K562 (cell line): ENCODE data around the gene CD6. TPM values are rescaled to one million over a fixed set of nuclear protein-coding genes. Genes with fewer than 3 reads are reported as not detected.

ENCODE experiments used
- ATAC-seq: fragments of 200-7000 bp; cut with Tn5 transposase; 3 replicates; pipeline ENCODE4 v1.9.1; 2020; ENCODE audit warnings: moderate library complexity
- BruUV-seq: library from RNA; stranded (reverse); fragments of 400-500 nt; replicated peaks from 2 replicates; lab custom pipeline; 2021; lab: Mats Ljungman, UMichigan
- CTCF ChIA-PET: fragments of 300-600 bp; formaldehyde crosslinking; extraction: SDS; loops from one replicate; lab custom pipeline; 2021; ENCODE audit warnings: low intra/inter-chr PET ratio; lab: Yijun Ruan, JAX
- POLR2A ChIA-PET: fragments of 300-600, 350-650 bp; sonication (Branson Sonifier 250); formaldehyde crosslinking; extraction: SDS; loops from one replicate; lab custom pipeline; 2021; ENCODE audit warnings: antibody characterized with exemption, inconsistent platforms; lab: Yijun Ruan, JAX
- DNase-seq, 4 experiments: peaks; one replicate each; pipeline versions ENCODE4 v3.0.0 to v3.0.0-alpha.2; 2011 to 2018; ENCODE audit warnings: low spot score in 3 of 4, mixed read lengths in 3 of 4; ENCODE audit errors: extremely low read depth in 1 of 4
- FAIRE-seq: peaks from 2 replicates; lab custom pipeline; 2011; peaks lifted over from hg19 to GRCh38; lab: Jason Lieb, UNC
- H2AFZ ChIP-seq: 2 replicates; pipeline ENCODE4 v1.6.0; 2011; ENCODE audit warnings: low read depth, low read length, control low read depth, inconsistent platforms
- H3K27ac ChIP-seq: fragments of 200-600 bp; 3 replicates; pipeline ENCODE4 v1.8.0; 2011; ENCODE audit warnings: low read depth, mild to moderate bottlenecking, control low read depth, inconsistent platforms, low read length, moderate library complexity, mixed read lengths; ENCODE audit errors: extremely low read depth
- H3K27me3 ChIP-seq, 2 experiments: fragments of 300-600 bp in 1 of 2; 2 replicates in 1 of 2; 3 replicates in 1 of 2; pipeline versions ENCODE4 v1.6.0 to v1.8.0; 2011; ENCODE audit warnings: inconsistent platforms in 2 of 2, low read length in 2 of 2, mild to moderate bottlenecking in 1 of 2, mixed read lengths in 1 of 2, moderate library complexity in 1 of 2; ENCODE audit not compliant: control insufficient read depth in 2 of 2, insufficient read depth in 2 of 2
- H3K36me3 ChIP-seq: fragments of 300-600 bp; 3 replicates; pipeline ENCODE4 v1.8.0; 2011; ENCODE audit warnings: mild to moderate bottlenecking, low read length, inconsistent platforms; ENCODE audit not compliant: control insufficient read depth, insufficient read depth
- H3K4me1 ChIP-seq, 2 experiments: fragments of 200-600 bp in 1 of 2; replicated peaks in 1 of 2; 2 replicates in 1 of 2; 3 replicates in 1 of 2; pipeline versions ENCODE4 v1.5.1 to v1.8.0; 2011; ENCODE audit warnings: inconsistent platforms in 2 of 2, low read length in 2 of 2, mild to moderate bottlenecking in 1 of 2, mixed read lengths in 1 of 2, moderate library complexity in 1 of 2; ENCODE audit not compliant: control insufficient read depth in 2 of 2, insufficient read depth in 2 of 2
- H3K4me2 ChIP-seq: 2 replicates; pipeline ENCODE4 v1.6.1; 2011; ENCODE audit warnings: low read length, control low read depth, inconsistent platforms, mixed read lengths; ENCODE audit not compliant: insufficient read depth
- H3K4me3 ChIP-seq: fragments of 200-600 bp; sonication (generic), shearing (Covaris generic); 2 replicates; pipeline ENCODE4 v1.5.1; 2016; ENCODE audit warnings: control low read depth, inconsistent platforms
- H3K79me2 ChIP-seq: fragments of 200-600 bp; 3 replicates; pipeline ENCODE4 v1.8.0; 2011; ENCODE audit warnings: low read length, inconsistent platforms; ENCODE audit not compliant: control insufficient read depth, insufficient read depth
- H3K9ac ChIP-seq, 2 experiments: 2 replicates each; pipeline versions ENCODE4 v1.6.0 to v1.6.1; 2011; ENCODE audit warnings: low read depth in 2 of 2, low read length in 2 of 2, control low read depth in 1 of 2, inconsistent platforms in 1 of 2, mild to moderate bottlenecking in 1 of 2, mixed read lengths in 1 of 2; ENCODE audit not compliant: insufficient read depth in 1 of 2
- H3K9me1 ChIP-seq: one replicate; pipeline ENCODE4 v1.6.0; 2011; ENCODE audit warnings: inconsistent platforms, mild to moderate bottlenecking, low read length, moderate library complexity; ENCODE audit not compliant: control insufficient read depth, insufficient read depth
- H3K9me3 ChIP-seq: replicated peaks from 2 replicates; pipeline ENCODE4 v1.5.1; 2011; ENCODE audit warnings: low read depth, low read length, inconsistent platforms; ENCODE audit not compliant: control insufficient read depth, insufficient read depth
- H4K20me1 ChIP-seq: replicated peaks from 2 replicates; pipeline ENCODE4 v1.6.1; 2011; ENCODE audit warnings: low read length, inconsistent platforms, mixed read lengths; ENCODE audit not compliant: control insufficient read depth, insufficient read depth
- CAMTA2 ChIP-seq: fragments of 250-450 bp; sonication (Bioruptor Pico); conservative IDR thresholded peaks from 2 replicates; pipeline ENCODE4 v1.5.1; 2022
- KAT2B ChIP-seq: IDR thresholded peaks from one replicate; pipeline ENCODE4 v1.6.1; 2012; ENCODE audit warnings: low read depth, mild to moderate bottlenecking, control low read depth, inconsistent platforms, low read length, moderate library complexity
- NBN ChIP-seq: fragments of 450-650 bp; IDR thresholded peaks from 2 replicates; pipeline ENCODE4 v1.6.1; 2016; ENCODE audit warnings: low read depth, mild to moderate bottlenecking
- NONO ChIP-seq, 2 experiments: fragments of 200-400 bp in 1 of 2; fragments of 450-650 bp in 1 of 2; formaldehyde crosslinking in 1 of 2; IDR thresholded peaks; 2 replicates each; pipeline ENCODE4 v1.6.1; 2017; ENCODE audit warnings: low read depth in 2 of 2, mild to moderate bottlenecking in 2 of 2, moderate library complexity in 2 of 2, low read length in 1 of 2
- PTRF ChIP-seq: fragments of 450-650 bp; IDR thresholded peaks from 2 replicates; pipeline ENCODE4 v1.6.1; 2016; ENCODE audit warnings: mild to moderate bottlenecking, missing genetic modification characterization, missing compliant biosample characterization
- RBM15 ChIP-seq: fragments of 200-400 bp; formaldehyde crosslinking; IDR thresholded peaks from 2 replicates; pipeline ENCODE4 v1.6.1; 2018; ENCODE audit warnings: mild to moderate bottlenecking, low read length, moderate library complexity; ENCODE audit not compliant: insufficient read depth
- TEAD2 ChIP-seq: fragments of 450-650 bp; IDR thresholded peaks from 2 replicates; pipeline ENCODE4 v1.6.1; 2016; ENCODE audit warnings: missing genetic modification characterization, control low read depth, missing compliant biosample characterization
- WGBS: fragments of 100-300 bp; shearing (Covaris generic); methylation state at CpG from one replicate; pipeline ENCODE4 v1.1.6; 2016; ENCODE audit warnings: low coverage, mixed read lengths; ENCODE audit not compliant: insufficient coverage; ENCODE audit errors: missing lambda C conversion rate; 5-methylcytosine and 5-hydroxymethylcytosine counted together
- in situ Hi-C: fragments of 300-500 bp; cut with MboI; formaldehyde crosslinking; loops from 4 replicates; pipeline ENCODE4 v1.15.0; 2018; ENCODE audit warnings: inconsistent platforms, mixed read lengths
- intact Hi-C: fragments of 100-400 bp; cut with micrococcal nuclease; formaldehyde crosslinking; loops from 2 replicates; pipeline ENCODE4 v1.14.2; 2022
- polyA plus RNA-seq, 8 experiments: library from polyadenylated mRNA; depleted of rRNA in 4 of 8; stranded (reverse) in 5 of 8; unstranded in 3 of 8; fragments of >200 nt; fragmentation: Nextera tagmentation in 2 of 8; fragmentation: Illumina TruSeq in 1 of 8; extraction: Ambion mirVana in 2 of 8; extraction: Trizol in 1 of 8; gene quantifications; 2 replicates each; pipeline versions ENCODE4 v1.2.1 to v1.2.3, GENCODE V29; 2011 to 2014; ENCODE audit warnings: inconsistent platforms in 1 of 8, missing spikeins in 1 of 8
- total RNA-seq, 7 experiments: library from RNA; depleted of rRNA in 6 of 7; stranded (reverse); fragments of >200 nt in 6 of 7; fragmentation: Illumina TruSeq in 2 of 7; extraction: Trizol in 2 of 7; gene quantifications; 2 replicates each; pipeline versions ENCODE4 v1.2.1 to v1.2.3, GENCODE V29; 2011 to 2021; ENCODE audit warnings: low replicate concordance in 1 of 7
- TF ChIP-seq, protein P1 (sequence below): sonication (generic); formaldehyde crosslinking; IDR thresholded peaks from 2 replicates; pipeline ENCODE4 v1.8.0; 2023; ENCODE audit warnings: mild to moderate bottlenecking, missing genetic modification reagents
- TF ChIP-seq, protein P2 (sequence below): IDR thresholded peaks from 2 replicates; pipeline ENCODE4 v1.6.1; 2016; ENCODE audit warnings: missing genetic modification characterization, missing compliant biosample characterization

CD6 gene
- total and polyA plus RNA-seq, 9 of the 15 experiments (the other 6 are each of a cell fraction or from before 2014, with no cell fraction given) = 0.84 TPM; not detected in 8

DNA sequence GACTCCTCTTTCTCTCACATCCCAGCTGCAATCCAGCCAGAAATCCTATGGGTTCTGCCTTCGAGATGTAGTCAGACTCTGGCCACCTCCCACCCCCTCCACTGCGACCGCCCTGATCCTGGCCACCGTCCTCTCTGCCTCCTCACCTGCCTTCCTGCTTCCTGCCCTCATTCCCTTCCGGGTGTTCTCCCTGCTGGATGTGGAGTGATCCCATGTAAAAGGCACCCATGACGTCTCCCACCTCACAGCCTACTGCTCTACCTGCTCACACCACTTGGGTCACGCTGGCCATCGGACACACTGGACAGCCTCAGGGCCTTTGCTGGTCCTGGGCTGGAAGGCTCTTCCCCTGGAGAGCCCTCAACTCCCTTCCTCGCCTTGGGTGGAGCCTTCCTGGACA, 97.1 kb downstream of the CD6 start:
- Histone ChIP-seq H4K20me1 (no peaks in the 10 kb centered on the region), H3K27me3 (peaks cover 30 to 40% of the 10 kb centered on the region in 2 experiments), H3K4me1 (peaks cover 15 to 19% of the 10 kb centered on the region in 2 experiments), H3K4me2 (no peak overlapping the region), H3K4me3 (no peak overlapping the region), H3K36me3 (no peaks in the 10 kb centered on the region), H3K9me3 (no peaks in the 10 kb centered on the region), H3K27ac (no peak overlapping the region), H2AFZ (no peak overlapping the region), H3K9ac (no peak overlapping the region; a peak in 1 of 4 replicates)
- intact Hi-C loops (no loop called here), in situ Hi-C loops (no loop called here)
- BruUV-seq = no TSS peak
- ChIA-PET POLR2A (no interaction called here), CTCF (no interaction called here)
- no peak for FAIRE-seq
- TF ChIP-seq KAT2B (no peak), CAMTA2 (no peak), PTRF (tag) (no peak), TEAD2 (tag) (no peak), NBN (no peak), RBM15 (no peak), NONO (IDR thresholded peaks at IDR 0.05; ENCODE audit: low read depth in 2 of 2, low read length in 1 of 2) (no peak)
- TF ChIP-seq, protein P1, sequence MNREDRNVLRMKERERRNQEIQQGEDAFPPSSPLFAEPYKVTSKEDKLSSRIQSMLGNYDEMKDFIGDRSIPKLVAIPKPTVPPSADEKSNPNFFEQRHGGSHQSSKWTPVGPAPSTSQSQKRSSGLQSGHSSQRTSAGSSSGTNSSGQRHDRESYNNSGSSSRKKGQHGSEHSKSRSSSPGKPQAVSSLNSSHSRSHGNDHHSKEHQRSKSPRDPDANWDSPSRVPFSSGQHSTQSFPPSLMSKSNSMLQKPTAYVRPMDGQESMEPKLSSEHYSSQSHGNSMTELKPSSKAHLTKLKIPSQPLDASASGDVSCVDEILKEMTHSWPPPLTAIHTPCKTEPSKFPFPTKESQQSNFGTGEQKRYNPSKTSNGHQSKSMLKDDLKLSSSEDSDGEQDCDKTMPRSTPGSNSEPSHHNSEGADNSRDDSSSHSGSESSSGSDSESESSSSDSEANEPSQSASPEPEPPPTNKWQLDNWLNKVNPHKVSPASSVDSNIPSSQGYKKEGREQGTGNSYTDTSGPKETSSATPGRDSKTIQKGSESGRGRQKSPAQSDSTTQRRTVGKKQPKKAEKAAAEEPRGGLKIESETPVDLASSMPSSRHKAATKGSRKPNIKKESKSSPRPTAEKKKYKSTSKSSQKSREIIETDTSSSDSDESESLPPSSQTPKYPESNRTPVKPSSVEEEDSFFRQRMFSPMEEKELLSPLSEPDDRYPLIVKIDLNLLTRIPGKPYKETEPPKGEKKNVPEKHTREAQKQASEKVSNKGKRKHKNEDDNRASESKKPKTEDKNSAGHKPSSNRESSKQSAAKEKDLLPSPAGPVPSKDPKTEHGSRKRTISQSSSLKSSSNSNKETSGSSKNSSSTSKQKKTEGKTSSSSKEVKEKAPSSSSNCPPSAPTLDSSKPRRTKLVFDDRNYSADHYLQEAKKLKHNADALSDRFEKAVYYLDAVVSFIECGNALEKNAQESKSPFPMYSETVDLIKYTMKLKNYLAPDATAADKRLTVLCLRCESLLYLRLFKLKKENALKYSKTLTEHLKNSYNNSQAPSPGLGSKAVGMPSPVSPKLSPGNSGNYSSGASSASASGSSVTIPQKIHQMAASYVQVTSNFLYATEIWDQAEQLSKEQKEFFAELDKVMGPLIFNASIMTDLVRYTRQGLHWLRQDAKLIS (CRISPR knock-in tag) = no peak
- TF ChIP-seq, protein P2, sequence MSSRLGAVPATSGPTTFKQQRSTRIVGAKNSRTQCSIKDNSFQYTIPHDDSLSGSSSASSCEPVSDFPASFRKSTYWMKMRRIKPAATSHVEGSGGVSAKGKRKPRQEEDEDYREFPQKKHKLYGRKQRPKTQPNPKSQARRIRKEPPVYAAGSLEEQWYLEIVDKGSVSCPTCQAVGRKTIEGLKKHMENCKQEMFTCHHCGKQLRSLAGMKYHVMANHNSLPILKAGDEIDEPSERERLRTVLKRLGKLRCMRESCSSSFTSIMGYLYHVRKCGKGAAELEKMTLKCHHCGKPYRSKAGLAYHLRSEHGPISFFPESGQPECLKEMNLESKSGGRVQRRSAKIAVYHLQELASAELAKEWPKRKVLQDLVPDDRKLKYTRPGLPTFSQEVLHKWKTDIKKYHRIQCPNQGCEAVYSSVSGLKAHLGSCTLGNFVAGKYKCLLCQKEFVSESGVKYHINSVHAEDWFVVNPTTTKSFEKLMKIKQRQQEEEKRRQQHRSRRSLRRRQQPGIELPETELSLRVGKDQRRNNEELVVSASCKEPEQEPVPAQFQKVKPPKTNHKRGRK (tag) = no peak
- TF ChIP-seq, all 486 proteins: peak for 0
- no peak for DNase-seq
- WGBS = 5% methylated on average over 7 of the region's 9 CpGs
- ATAC-seq = no peak
- H3K79me2 ChIP-seq = no peaks in the 10 kb centered on the region
- no peaks in the 10 kb centered on the region for H3K9me1 ChIP-seq
